KG1 (cell line): ENCODE measurements around the gene KLHDC4.

Source experiments
- DNase-seq: peaks from one replicate; lab custom pipeline; 2025; lab: John Stamatoyannopoulos, UW

Gene KLHDC4

DNA sequence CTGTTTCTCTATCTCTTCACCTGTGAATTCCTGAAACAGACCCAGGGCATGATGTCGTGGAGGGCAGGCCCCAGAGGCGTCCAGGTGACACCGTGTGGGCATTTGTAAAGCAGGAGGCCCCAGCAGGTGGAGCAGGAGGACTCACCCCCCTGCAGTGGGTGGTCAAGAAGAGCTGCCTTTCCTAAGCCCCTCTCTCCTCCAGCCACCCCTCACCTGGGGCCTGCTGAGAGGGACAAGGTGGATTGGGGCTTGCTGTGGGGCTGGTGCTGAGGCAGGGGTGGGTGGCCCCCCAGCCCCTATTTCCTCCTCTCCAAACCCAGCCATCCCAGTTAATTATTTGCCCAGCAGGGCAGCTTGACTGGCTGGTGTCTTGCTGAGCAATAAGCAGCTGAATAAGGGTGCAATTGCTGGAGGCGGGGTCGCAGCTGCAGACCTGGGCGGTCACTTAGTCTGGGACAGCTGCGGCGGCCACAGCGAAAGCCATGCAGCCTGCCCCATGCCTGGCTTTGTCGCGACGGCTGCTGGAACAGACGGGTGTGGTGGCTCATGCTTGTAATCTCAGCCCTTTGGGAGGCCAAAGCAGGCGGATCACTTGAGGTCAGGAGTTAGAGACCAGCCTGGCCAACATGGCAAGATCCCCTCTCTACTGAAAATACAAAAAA is 107.1 kb downstream of the KLHDC4 start:
- DNase-seq, result no peak
